ENCODE measurements around the gene CYB5R3.
"Not testable (repeated sequence)": the region's sequence is repeated elsewhere in the genome, so short reads cannot be mapped to it uniquely, and the experiment has no call there.

DNA sequence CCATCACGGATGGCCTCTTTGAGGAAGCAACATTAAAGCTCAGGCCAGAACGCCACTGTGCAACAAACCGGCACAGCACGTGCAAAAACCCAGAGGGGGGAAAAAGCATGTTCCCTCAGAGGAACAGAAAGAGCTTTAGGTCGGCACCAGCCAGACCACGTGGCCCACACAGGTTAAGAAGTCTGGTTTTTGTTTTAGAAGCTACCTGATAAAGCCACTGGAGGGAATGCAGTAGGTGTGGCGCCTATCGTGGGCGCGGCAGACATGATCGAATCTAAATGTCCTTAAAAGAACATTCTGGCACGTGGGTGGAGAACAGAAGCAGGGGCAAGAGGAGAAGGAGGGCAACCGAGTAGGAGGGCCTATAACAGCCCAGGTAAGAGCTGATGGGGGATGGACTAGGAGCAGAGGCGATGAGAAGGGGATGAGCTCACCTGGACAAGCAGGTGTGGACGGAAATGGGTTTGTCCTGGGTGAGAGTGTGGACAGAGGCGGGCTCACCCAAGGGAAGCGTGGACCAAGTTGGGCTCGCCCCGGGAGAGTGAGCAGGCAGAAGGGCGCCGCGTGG, 67.9 kb downstream of the CYB5R3 start:
- TF ChIP-seq, protein P1, sequence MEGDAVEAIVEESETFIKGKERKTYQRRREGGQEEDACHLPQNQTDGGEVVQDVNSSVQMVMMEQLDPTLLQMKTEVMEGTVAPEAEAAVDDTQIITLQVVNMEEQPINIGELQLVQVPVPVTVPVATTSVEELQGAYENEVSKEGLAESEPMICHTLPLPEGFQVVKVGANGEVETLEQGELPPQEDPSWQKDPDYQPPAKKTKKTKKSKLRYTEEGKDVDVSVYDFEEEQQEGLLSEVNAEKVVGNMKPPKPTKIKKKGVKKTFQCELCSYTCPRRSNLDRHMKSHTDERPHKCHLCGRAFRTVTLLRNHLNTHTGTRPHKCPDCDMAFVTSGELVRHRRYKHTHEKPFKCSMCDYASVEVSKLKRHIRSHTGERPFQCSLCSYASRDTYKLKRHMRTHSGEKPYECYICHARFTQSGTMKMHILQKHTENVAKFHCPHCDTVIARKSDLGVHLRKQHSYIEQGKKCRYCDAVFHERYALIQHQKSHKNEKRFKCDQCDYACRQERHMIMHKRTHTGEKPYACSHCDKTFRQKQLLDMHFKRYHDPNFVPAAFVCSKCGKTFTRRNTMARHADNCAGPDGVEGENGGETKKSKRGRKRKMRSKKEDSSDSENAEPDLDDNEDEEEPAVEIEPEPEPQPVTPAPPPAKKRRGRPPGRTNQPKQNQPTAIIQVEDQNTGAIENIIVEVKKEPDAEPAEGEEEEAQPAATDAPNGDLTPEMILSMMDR (IDR thresholded peaks at IDR 0.05): not testable (repeated sequence)
- TF ChIP-seq, protein P2, sequence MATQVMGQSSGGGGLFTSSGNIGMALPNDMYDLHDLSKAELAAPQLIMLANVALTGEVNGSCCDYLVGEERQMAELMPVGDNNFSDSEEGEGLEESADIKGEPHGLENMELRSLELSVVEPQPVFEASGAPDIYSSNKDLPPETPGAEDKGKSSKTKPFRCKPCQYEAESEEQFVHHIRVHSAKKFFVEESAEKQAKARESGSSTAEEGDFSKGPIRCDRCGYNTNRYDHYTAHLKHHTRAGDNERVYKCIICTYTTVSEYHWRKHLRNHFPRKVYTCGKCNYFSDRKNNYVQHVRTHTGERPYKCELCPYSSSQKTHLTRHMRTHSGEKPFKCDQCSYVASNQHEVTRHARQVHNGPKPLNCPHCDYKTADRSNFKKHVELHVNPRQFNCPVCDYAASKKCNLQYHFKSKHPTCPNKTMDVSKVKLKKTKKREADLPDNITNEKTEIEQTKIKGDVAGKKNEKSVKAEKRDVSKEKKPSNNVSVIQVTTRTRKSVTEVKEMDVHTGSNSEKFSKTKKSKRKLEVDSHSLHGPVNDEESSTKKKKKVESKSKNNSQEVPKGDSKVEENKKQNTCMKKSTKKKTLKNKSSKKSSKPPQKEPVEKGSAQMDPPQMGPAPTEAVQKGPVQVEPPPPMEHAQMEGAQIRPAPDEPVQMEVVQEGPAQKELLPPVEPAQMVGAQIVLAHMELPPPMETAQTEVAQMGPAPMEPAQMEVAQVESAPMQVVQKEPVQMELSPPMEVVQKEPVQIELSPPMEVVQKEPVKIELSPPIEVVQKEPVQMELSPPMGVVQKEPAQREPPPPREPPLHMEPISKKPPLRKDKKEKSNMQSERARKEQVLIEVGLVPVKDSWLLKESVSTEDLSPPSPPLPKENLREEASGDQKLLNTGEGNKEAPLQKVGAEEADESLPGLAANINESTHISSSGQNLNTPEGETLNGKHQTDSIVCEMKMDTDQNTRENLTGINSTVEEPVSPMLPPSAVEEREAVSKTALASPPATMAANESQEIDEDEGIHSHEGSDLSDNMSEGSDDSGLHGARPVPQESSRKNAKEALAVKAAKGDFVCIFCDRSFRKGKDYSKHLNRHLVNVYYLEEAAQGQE (IDR thresholded peaks at IDR 0.05; ENCODE audit: low read depth, low read length): not testable (repeated sequence)
- not testable (repeated sequence) for TF ChIP-seq TEAD4 (IDR thresholded peaks at IDR 0.05; ENCODE audit: borderline replicate concordance, insufficient read depth)

Data from SK-N-SH (cell line).